ENCODE measurements around the gene SHLD3. TPM values are rescaled to one million over a fixed set of nuclear protein-coding genes. Genes with fewer than 3 reads are reported as not detected.

Gene SHLD3
- total RNA-seq, 1 experiment from 2014 or later, result 2.8 TPM

GRCh38 chr5:65674749-65675148 lies 49.9 kb downstream of the SHLD3 start:
- no peak overlapping the region for H2AFZ ChIP-seq (ENCODE audit: low read depth, low read length, poor library complexity, severe bottlenecking)
- H3K9me2 ChIP-seq (ENCODE audit: insufficient read depth), result no peaks in the 10 kb centered on the region
- ChIA-PET POLR2A (no interaction called here), RAD21 (ENCODE audit: low non-redundant PET in 1 of 2, low total read pairs in 2 of 2, uncharacterized antibody in 2 of 2, unreplicated experiment in 2 of 2) (no interaction called here), CTCF (no interaction called here)
- H3K4me3 ChIP-seq (replicated peaks in 1 of 2; ENCODE audit: low read depth in 1 of 2, low read length in 2 of 2), result no peak overlapping the region
- H3K27me3 ChIP-seq (ENCODE audit: insufficient read depth, low read length), result no peaks in the 10 kb centered on the region
- H3K4me1 ChIP-seq (ENCODE audit: control insufficient read depth in 1 of 2, insufficient read depth in 2 of 2, low read length in 2 of 2), result no peaks in the 10 kb centered on the region
- H3K4me2 ChIP-seq (ENCODE audit: low read length), result no peak overlapping the region
- 0 out of 4 replicates have a peak, but pooled peaks cover 0 to 2% of the 10 kb centered on the region in 2 experiments for H3K36me3 ChIP-seq (ENCODE audit: control insufficient read depth in 1 of 2, insufficient read depth in 2 of 2, low read length in 2 of 2)
- no peak for TF ChIP-seq EZH2 (IDR thresholded peaks at IDR 0.05)
- no peak for TF ChIP-seq SIN3A (IDR thresholded peaks at IDR 0.05; ENCODE audit: low read depth)
- no peak for TF ChIP-seq POLR2A (IDR thresholded peaks at IDR 0.05; ENCODE audit: borderline replicate concordance, extremely low read depth, insufficient read depth, insufficient read length)
- TF ChIP-seq ZBTB33 (IDR thresholded peaks at IDR 0.05; ENCODE audit: extremely low read depth, insufficient replicate concordance, low read length), result no peak
- TF ChIP-seq MAX (IDR thresholded peaks at IDR 0.05), result no peak
- no peak for TF ChIP-seq ZNF274 (IDR thresholded peaks at IDR 0.05; ENCODE audit: low read depth, low read length)
- no peak for TF ChIP-seq YY1 (IDR thresholded peaks at IDR 0.05; ENCODE audit: extremely low read depth, insufficient replicate concordance, low read depth, low read length)
- no peak for TF ChIP-seq ZFX (IDR thresholded peaks at IDR 0.05)
- TF ChIP-seq JUND (IDR thresholded peaks at IDR 0.05), result no peak
- TF ChIP-seq TCF7L2 (IDR thresholded peaks at IDR 0.05; ENCODE audit: borderline replicate concordance, extremely low read depth, insufficient read depth, insufficient read length), result no peak
- no peak for TF ChIP-seq CTCF (IDR thresholded peaks at IDR 0.05 in 2 of 3, conservative IDR thresholded peaks at IDR 0.05 in 1 of 3; ENCODE audit: borderline replicate concordance in 1 of 3, insufficient read depth in 1 of 3, low read depth in 2 of 3, low read length in 2 of 3)
- TF ChIP-seq FOSL1 (IDR thresholded peaks at IDR 0.05; ENCODE audit: low read depth), result no peak
- no peak for TF ChIP-seq POLR2AphosphoS5 (IDR thresholded peaks at IDR 0.05; ENCODE audit: low read depth, low read length)
- no peak for TF ChIP-seq SRF (IDR thresholded peaks at IDR 0.05; ENCODE audit: low read depth)
- TF ChIP-seq CBX3 (IDR thresholded peaks at IDR 0.05; ENCODE audit: low read depth), result no peak
- no peak for TF ChIP-seq REST (IDR thresholded peaks at IDR 0.05; ENCODE audit: low read depth)
- TF ChIP-seq CEBPB (IDR thresholded peaks at IDR 0.05; ENCODE audit: low read depth), result no peak
- TF ChIP-seq ELF1 (IDR thresholded peaks at IDR 0.05; ENCODE audit: borderline replicate concordance, low read depth), result no peak
- no peak for TF ChIP-seq RAD21 (IDR thresholded peaks at IDR 0.05; ENCODE audit: low read depth)
- BruUV-seq (replicated peaks), result no TSS peak
- ATAC-seq (no peak), DNase-seq (ENCODE audit: low read depth, low spot score) (no peak)
- no peaks in the 10 kb centered on the region for H3K9me3 ChIP-seq (ENCODE audit: control insufficient read depth in 1 of 2, insufficient read depth in 1 of 2, low read depth in 1 of 2, low read length in 2 of 2)
- no peaks in the 10 kb centered on the region for H4K20me1 ChIP-seq (ENCODE audit: insufficient read depth)
- no peak overlapping the region for H3K27ac ChIP-seq (ENCODE audit: low read depth, low read length)
- intact Hi-C loops (cut with micrococcal nuclease), result no loop called here
- no peaks in the 10 kb centered on the region for H3K79me2 ChIP-seq (ENCODE audit: insufficient read depth, low read length)
- H3K9ac ChIP-seq (ENCODE audit: low read length), result no peak overlapping the region
